ENCODE data around the gene PHAF1.

Gene PHAF1

GRCh38 chr16:67183627-67184452 is 74.1 kb downstream of the PHAF1 start, which contains the start of gene MATCAP1:
MATCAP1 (minus strand) TSS chr16:67183963; CDS start chr16:67180610, 3,353 bp downstream.
- DNase-seq: peak; percentile 86

- no peak for DNase-seq
Measured at GRCh38 chr16:67184453-67184994, 74.8 kb downstream of the PHAF1 start.

- peak; percentile 66 for DNase-seq
Measured at GRCh38 chr16:67184995-67185650, 75.4 kb downstream of the PHAF1 start.

GRCh38 chr16:67185651-67186134 is 76.0 kb downstream of the PHAF1 start:
- no peak for DNase-seq

- DNase-seq: no peak
Measured at GRCh38 chr16:67186550-67186950, 76.8 kb downstream of the PHAF1 start.

- no peak for DNase-seq
Measured at GRCh38 chr16:67187175-67187890, 77.6 kb downstream of the PHAF1 start.

- no peak for DNase-seq
Measured at GRCh38 chr16:67188323-67188722, 78.6 kb downstream of the PHAF1 start.

GRCh38 chr16:67188798-67189197 is 79.1 kb downstream of the PHAF1 start:
- no peak for DNase-seq

GRCh38 chr16:67190041-67190440 is 80.3 kb downstream of the PHAF1 start, which contains the start of gene EXOC3L1:
EXOC3L1 (minus strand) TSS chr16:67190136; CDS start chr16:67189676, 460 bp downstream.
- no peak for DNase-seq

GRCh38 chr16:67190448-67191399 is 81.0 kb downstream of the PHAF1 start:
- no peak for DNase-seq

GRCh38 chr16:67191411-67191994 is 81.8 kb downstream of the PHAF1 start:
- DNase-seq: no peak

GRCh38 chr16:67191995-67192681 is 82.4 kb downstream of the PHAF1 start, which contains the start of gene E2F4:
E2F4 (plus strand) TSS chr16:67192155; CDS start chr16:67192228, 73 bp downstream.
- DNase-seq: peak; percentile 77

GRCh38 chr16:67192781-67193361 is 83.1 kb downstream of the PHAF1 start:
- DNase-seq: no peak

- DNase-seq: no peak
Measured at GRCh38 chr16:67193536-67193935, 83.8 kb downstream of the PHAF1 start.

GRCh38 chr16:67194260-67194659 is 84.5 kb downstream of the PHAF1 start:
- DNase-seq: no peak

- DNase-seq: no peak
Measured at GRCh38 chr16:67195676-67196075, 85.9 kb downstream of the PHAF1 start.

- DNase-seq: no peak
Measured at GRCh38 chr16:67196881-67197280, 87.1 kb downstream of the PHAF1 start.

- DNase-seq: no peak
Measured at GRCh38 chr16:67197704-67198103, 88.0 kb downstream of the PHAF1 start.
